Measurements from ENCODE around the gene OLFM2.

- TF ChIP-seq CTCF (IDR thresholded peaks at IDR 0.05; ENCODE audit: low read depth, low read length): no peak
- no peak for TF ChIP-seq EZH2phosphoT487 (IDR thresholded peaks at IDR 0.05; ENCODE audit: low read depth)
These were observed 16.0 kb upstream of the OLFM2 start for GRCh38 chr19:9952276-9952675.
